Measurements from ENCODE around the gene NAT8L.
A peak's percentile ranks its signal among the peaks of the same experiment; 100 is the strongest.

NAT8L gene

GRCh38 chr4:2065106-2065930 is 6.2 kb downstream of the NAT8L start:
- no peak for DNase-seq

- no peak for DNase-seq
Measured at GRCh38 chr4:2066011-2066551, 7.0 kb downstream of the NAT8L start.

GRCh38 chr4:2066571-2067445 is 7.7 kb downstream of the NAT8L start:
- no peak for DNase-seq

GRCh38 chr4:2067446-2068197 is 8.5 kb downstream of the NAT8L start:
- DNase-seq, result no peak

GRCh38 chr4:2068198-2068470 is 9.0 kb downstream of the NAT8L start:
- DNase-seq, result no peak

GRCh38 chr4:2068566-2068965 is 9.4 kb downstream of the NAT8L start:
- DNase-seq, result no peak

- DNase-seq, result no peak
Measured at GRCh38 chr4:2069161-2069971, 10.2 kb downstream of the NAT8L start.

GRCh38 chr4:2069986-2070385 is 10.9 kb downstream of the NAT8L start:
- DNase-seq, result no peak

GRCh38 chr4:2070421-2071251 is 11.5 kb downstream of the NAT8L start:
- no peak for DNase-seq

- peak; percentile 49 for DNase-seq
Measured at GRCh38 chr4:2071252-2071911, 12.3 kb downstream of the NAT8L start.

- peak; percentile 40 for DNase-seq
Measured at GRCh38 chr4:2071912-2072867, 13.1 kb downstream of the NAT8L start.

GRCh38 chr4:2072971-2073807 is 14.1 kb downstream of the NAT8L start:
- no peak for DNase-seq

GRCh38 chr4:2073808-2074481 is 14.8 kb downstream of the NAT8L start:
- no peak for DNase-seq

GRCh38 chr4:2074588-2074987 is 15.5 kb downstream of the NAT8L start:
- DNase-seq, result no peak

GRCh38 chr4:2075171-2075986 is 16.3 kb downstream of the NAT8L start:
- DNase-seq, result no peak

GRCh38 chr4:2075987-2076907 is 17.1 kb downstream of the NAT8L start:
- DNase-seq, result no peak

All from retina (tissue), 1 donor.